SK-N-SH treated with all-trans-retinoic acid at 6 μM for 48 hours (cell line): ENCODE results near the gene NRXN3.

ENCODE experiments used
- ATAC-seq: fragments of 200-7000 bp; cut with Tn5 transposase; 3 replicates; pipeline ENCODE4 v1.9.1; 2020; ENCODE audit warnings: mild to moderate bottlenecking, moderate library complexity
- ARNTL ChIP-seq: fragments of 450-650 bp; formaldehyde crosslinking; IDR thresholded peaks from 2 replicates; pipeline ENCODE4 v1.5.0; 2020; ENCODE audit warnings: low read depth, mild to moderate bottlenecking, moderate library complexity, borderline replicate concordance
- CREB5 ChIP-seq: fragments of 250-450 bp; sonication (Bioruptor Pico); IDR thresholded peaks from 2 replicates; pipeline ENCODE4 v1.5.1; 2020; ENCODE audit warnings: low read depth, mild to moderate bottlenecking, moderate library complexity
- CSRNP3 ChIP-seq: fragments of 250-450 bp; sonication (Bioruptor Pico); IDR thresholded peaks from 2 replicates; pipeline ENCODE4 v1.5.1; 2021; ENCODE audit warnings: mild to moderate bottlenecking, moderate library complexity
- ESRRG ChIP-seq: fragments of 250-450 bp; sonication (Bioruptor Pico); IDR thresholded peaks from 2 replicates; pipeline ENCODE4 v1.6.1; 2021; ENCODE audit warnings: mild to moderate bottlenecking
- GLIS3 ChIP-seq: fragments of 250-450 bp; sonication (Bioruptor Pico); IDR thresholded peaks from 2 replicates; pipeline ENCODE4 v1.5.0; 2020; ENCODE audit warnings: mild to moderate bottlenecking, moderate library complexity
- ISL1 ChIP-seq: fragments of 250-450 bp; sonication (Bioruptor Pico); IDR thresholded peaks from 2 replicates; pipeline ENCODE4 v2.1.2; 2022; ENCODE audit warnings: mild to moderate bottlenecking, moderate library complexity
- OSR1 ChIP-seq: fragments of 250-450 bp; sonication (Bioruptor Pico); IDR thresholded peaks from 2 replicates; pipeline ENCODE4 v1.8.0; 2022; ENCODE audit warnings: moderate library complexity, mild to moderate bottlenecking, inconsistent platforms
- POU6F1 ChIP-seq: fragments of 250-450 bp; sonication (Bioruptor Pico); IDR thresholded peaks from 2 replicates; pipeline ENCODE4 v1.8.0; 2021; ENCODE audit warnings: low read depth, mild to moderate bottlenecking, moderate library complexity, borderline replicate concordance
- RARB ChIP-seq: fragments of 250-450 bp; sonication (Bioruptor Pico); IDR thresholded peaks from 2 replicates; pipeline ENCODE4 v1.8.0; 2021; ENCODE audit warnings: mild to moderate bottlenecking, moderate library complexity
- SNAI2 ChIP-seq: fragments of 250-450 bp; sonication (Bioruptor Pico); IDR thresholded peaks from 2 replicates; pipeline ENCODE4 v1.5.0; 2020; ENCODE audit warnings: mild to moderate bottlenecking, moderate library complexity
- TCF4 ChIP-seq: fragments of 250-450 bp; sonication (Bioruptor Pico); IDR thresholded peaks from 2 replicates; pipeline ENCODE4 v1.8.0; 2021; ENCODE audit warnings: mild to moderate bottlenecking, moderate library complexity, borderline replicate concordance
- TOX ChIP-seq: fragments of 250-450 bp; sonication (Bioruptor Pico); IDR thresholded peaks from 2 replicates; pipeline ENCODE4 v1.8.0; 2021; ENCODE audit warnings: mild to moderate bottlenecking, moderate library complexity, borderline replicate concordance
- TSHZ2 ChIP-seq: fragments of 250-450 bp; sonication (Bioruptor Pico); IDR thresholded peaks from 2 replicates; pipeline ENCODE4 v1.5.0; 2020; ENCODE audit warnings: mild to moderate bottlenecking, moderate library complexity
- ZC3H10 ChIP-seq: fragments of 250-450 bp; sonication (Bioruptor Pico); IDR thresholded peaks from 2 replicates; pipeline ENCODE4 v1.5.1; 2021; ENCODE audit warnings: mild to moderate bottlenecking, moderate library complexity
- ZNF565 ChIP-seq: fragments of 450-650 bp; formaldehyde crosslinking; conservative IDR thresholded peaks from 2 replicates; pipeline ENCODE4 v1.5.0; 2020; ENCODE audit warnings: low read depth, mild to moderate bottlenecking, moderate library complexity
- ZNF70 ChIP-seq: fragments of 450-650 bp; formaldehyde crosslinking; IDR thresholded peaks from 2 replicates; pipeline ENCODE4 v1.5.0; 2020; ENCODE audit warnings: mild to moderate bottlenecking, moderate library complexity
- ZNF8 ChIP-seq: fragments of 450-650 bp; formaldehyde crosslinking; IDR thresholded peaks from 2 replicates; pipeline ENCODE4 v1.5.0; 2020; ENCODE audit warnings: mild to moderate bottlenecking, moderate library complexity
- TF ChIP-seq, protein P1 (sequence below): fragments of 250-450 bp; sonication (Bioruptor Pico); IDR thresholded peaks from 2 replicates; pipeline ENCODE4 v1.8.0; 2020; ENCODE audit warnings: mild to moderate bottlenecking, moderate library complexity, borderline replicate concordance

The NRXN3 gene

GRCh38 chr14:78683981-78684380 is 513.8 kb downstream of the NRXN3 start:
- no peak for TF ChIP-seq ZNF565
- TF ChIP-seq ARNTL, result no peak
- TF ChIP-seq TSHZ2 (CRISPR knock-in tag), result no peak
- TF ChIP-seq TCF4 (CRISPR knock-in tag), result no peak
- no peak for TF ChIP-seq ZNF70
- ATAC-seq, result no peak

DNA sequence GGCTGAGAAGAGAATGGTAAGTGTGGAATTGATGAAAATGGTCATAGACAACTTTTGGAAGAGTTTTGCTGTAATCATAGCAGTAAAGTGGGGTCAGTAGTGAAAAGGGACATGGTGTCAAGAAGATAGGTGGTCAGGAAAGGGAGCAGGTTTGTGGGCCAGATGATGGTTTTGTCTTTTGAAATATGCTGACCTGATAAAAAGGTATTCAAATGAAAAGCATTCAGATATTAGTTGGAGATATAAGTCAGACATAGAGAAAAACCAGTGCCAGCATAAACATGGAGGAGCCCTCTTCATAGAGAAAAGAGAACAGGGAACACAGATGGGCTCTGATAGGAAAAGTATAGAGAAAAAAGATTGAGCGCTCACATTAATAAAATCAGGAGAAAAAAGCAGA is 518.3 kb downstream of the NRXN3 start:
- no peak for ATAC-seq

GRCh38 chr14:78690836-78691235 is 520.7 kb downstream of the NRXN3 start:
- no peak for TF ChIP-seq CREB5 (CRISPR knock-in tag)
- TF ChIP-seq GLIS3 (CRISPR knock-in tag), result no peak
- no peak for TF ChIP-seq TSHZ2 (CRISPR knock-in tag)
- TF ChIP-seq RARB, result no peak
- TF ChIP-seq POU6F1 (CRISPR knock-in tag), result no peak
- no peak for TF ChIP-seq TOX
- TF ChIP-seq ISL1 (CRISPR knock-in tag), result no peak
- no peak for ATAC-seq

More for the DNA sequence above, 518.3 kb downstream of the NRXN3 start:
- TF ChIP-seq, protein P1, sequence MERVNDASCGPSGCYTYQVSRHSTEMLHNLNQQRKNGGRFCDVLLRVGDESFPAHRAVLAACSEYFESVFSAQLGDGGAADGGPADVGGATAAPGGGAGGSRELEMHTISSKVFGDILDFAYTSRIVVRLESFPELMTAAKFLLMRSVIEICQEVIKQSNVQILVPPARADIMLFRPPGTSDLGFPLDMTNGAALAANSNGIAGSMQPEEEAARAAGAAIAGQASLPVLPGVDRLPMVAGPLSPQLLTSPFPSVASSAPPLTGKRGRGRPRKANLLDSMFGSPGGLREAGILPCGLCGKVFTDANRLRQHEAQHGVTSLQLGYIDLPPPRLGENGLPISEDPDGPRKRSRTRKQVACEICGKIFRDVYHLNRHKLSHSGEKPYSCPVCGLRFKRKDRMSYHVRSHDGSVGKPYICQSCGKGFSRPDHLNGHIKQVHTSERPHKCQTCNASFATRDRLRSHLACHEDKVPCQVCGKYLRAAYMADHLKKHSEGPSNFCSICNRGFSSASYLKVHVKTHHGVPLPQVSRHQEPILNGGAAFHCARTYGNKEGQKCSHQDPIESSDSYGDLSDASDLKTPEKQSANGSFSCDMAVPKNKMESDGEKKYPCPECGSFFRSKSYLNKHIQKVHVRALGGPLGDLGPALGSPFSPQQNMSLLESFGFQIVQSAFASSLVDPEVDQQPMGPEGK (CRISPR knock-in tag), result no peak
- TF ChIP-seq POU6F1 (CRISPR knock-in tag), result no peak
- no peak for TF ChIP-seq OSR1
- TF ChIP-seq ESRRG, result no peak
- no peak for TF ChIP-seq TOX
- TF ChIP-seq ZC3H10, result no peak
- TF ChIP-seq ISL1 (CRISPR knock-in tag), result no peak
- no peak for TF ChIP-seq ZNF70
- TF ChIP-seq CSRNP3 (CRISPR knock-in tag), result no peak
- no peak for TF ChIP-seq SNAI2 (CRISPR knock-in tag)
- no peak for TF ChIP-seq ZNF8 (CRISPR knock-in tag)
- no peak for TF ChIP-seq RARB
